Activated CD8-positive, alpha-beta memory T cell treated with anti-CD3 and anti-CD28 coated beads, Interleukin-2, amount 50 U/mL, for 24 hours (primary cell): ENCODE data around the gene NRIP1.

Source experiments
- DNase-seq: peaks from one replicate; pipeline ENCODE4 v3.0.0-alpha.2; 2020; ENCODE audit errors: extremely low read depth

NRIP1 gene

DNA sequence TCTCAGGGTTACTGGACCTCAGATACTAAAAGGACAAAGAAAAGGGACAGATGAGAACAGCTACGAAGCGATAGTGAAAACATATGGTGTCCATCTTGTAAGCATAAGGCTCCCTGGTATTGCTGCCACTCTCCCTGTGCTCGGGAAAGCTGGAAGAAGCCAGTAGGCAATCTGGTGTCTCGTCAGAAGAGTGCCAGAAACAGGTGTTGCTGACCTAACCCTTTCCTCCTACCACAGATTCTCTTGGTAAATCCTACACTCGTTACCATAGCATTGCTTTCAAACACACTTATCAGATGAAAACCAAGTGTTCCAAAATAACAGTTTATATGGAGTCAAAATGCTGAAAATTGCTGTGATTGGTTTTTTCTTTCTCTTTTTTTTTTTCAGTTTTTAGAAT is 146.3 kb downstream of the NRIP1 start:
- no peak for DNase-seq

GRCh38 chr21:14917762-14918161 is 147.0 kb downstream of the NRIP1 start:
- DNase-seq = no peak

GRCh38 chr21:14916676-14917141 is 148.1 kb downstream of the NRIP1 start:
- no peak for DNase-seq

GRCh38 chr21:14913638-14914037 is 151.2 kb downstream of the NRIP1 start:
- no peak for DNase-seq

- DNase-seq = no peak
These were observed 153.4 kb downstream of the NRIP1 start for GRCh38 chr21:14911351-14911750.
